Naive thymus-derived CD8-positive, alpha-beta T cell (primary cell): ENCODE measurements around the gene SPATA6. TPM values are rescaled to one million over a fixed set of nuclear protein-coding genes. Genes with fewer than 3 reads are reported as not detected.
"Not testable (repeated sequence)": the region's sequence is repeated elsewhere in the genome, so short reads cannot be mapped to it uniquely, and the experiment has no call there.

Experiments
- ATAC-seq, 2 donors: fragments of 150-1000 bp; cut with Tn5 transposase in 1 of 2; sonication (Bioruptor Pico), chemical (Tn5 transposase) in 1 of 2; 1 replicate in 1 of 2; 2 replicates in 1 of 2; pipeline ENCODE4 v1.10.0; 2021; ENCODE audit warnings: mild to moderate bottlenecking in 2 of 2, moderate library complexity in 2 of 2
- POLR2A ChIA-PET: fragments of 350-600 bp; sonication (Branson Sonifier 250); formaldehyde crosslinking; loops from one replicate; lab custom pipeline; 2021; ENCODE audit warnings: antibody characterized with exemption; lab: Charles Lee
- DNase-seq, 10 donors: peaks; one replicate each; pipeline versions ENCODE4 v3.0.0 to v3.0.0-alpha.2; 2020 to 2022
- H3K27ac Mint-ChIP-seq, 10 donors: one replicate each; pipeline ENCODE4 v1.8.0; 2020 to 2022; ENCODE audit warnings: mild to moderate bottlenecking in 10 of 10, mixed read lengths in 10 of 10, moderate library complexity in 4 of 10, inconsistent platforms in 1 of 10
- H3K27me3 Mint-ChIP-seq, 5 donors: one replicate each; pipeline ENCODE4 v1.8.0; 2021 to 2022; ENCODE audit warnings: mixed read lengths in 5 of 5
- H3K36me3 Mint-ChIP-seq, 3 donors: one replicate each; pipeline ENCODE4 v1.8.0; 2020 to 2022; ENCODE audit warnings: mixed read lengths in 3 of 3, mild to moderate bottlenecking in 2 of 3, inconsistent platforms in 1 of 3
- H3K4me1 Mint-ChIP-seq, 4 donors: one replicate each; pipeline ENCODE4 v1.8.0; 2021 to 2022; ENCODE audit warnings: mixed read lengths in 4 of 4
- H3K4me3 Mint-ChIP-seq, 10 donors: one replicate each; pipeline ENCODE4 v1.8.0; 2020 to 2022; ENCODE audit warnings: mild to moderate bottlenecking in 10 of 10, mixed read lengths in 10 of 10, moderate library complexity in 6 of 10, inconsistent platforms in 1 of 10
- H3K9me3 Mint-ChIP-seq, 9 donors: one replicate each; pipeline ENCODE4 v1.8.0; 2020 to 2022; ENCODE audit warnings: mixed read lengths in 9 of 9, mild to moderate bottlenecking in 3 of 9, inconsistent platforms in 1 of 9, moderate library complexity in 1 of 9
- polyA plus RNA-seq, 3 donors: library from polyadenylated mRNA; unstranded; fragments of 300-500 nt; fragmentation: Illumina TruSeq; gene quantifications; one replicate each; pipeline ENCODE4 v1.2.3, GENCODE V29; 2021
- total RNA-seq, 8 experiments: library from RNA in 2 of 8; stranded (reverse) in 2 of 8; gene quantifications; one replicate each; pipeline ENCODE4 v1.2.3 and lab custom pipeline; 2021 to 2026

Gene SPATA6
- total and polyA plus RNA-seq, 5 experiments from 2014 or later, result 0.95 to 8.3 (median 3.0) TPM

GRCh38 chr1:48442864-48443619 is 29.0 kb downstream of the SPATA6 start:
- H3K36me3 Mint-ChIP-seq, result peaks cover 3 to 23% (median 5%) of the 10 kb centered on the region in 3 donors
- no peaks in the 10 kb centered on the region for H3K4me1 Mint-ChIP-seq
- POLR2A ChIA-PET, result no interaction called here
- ATAC-seq (no peak), DNase-seq (no peak)
- H3K27me3 Mint-ChIP-seq, result no peaks in the 10 kb centered on the region
- H3K27ac Mint-ChIP-seq, result no peak overlapping the region
- peaks cover 3 to 14% (median 8%) of the 10 kb centered on the region in 9 donors for H3K9me3 Mint-ChIP-seq
- H3K4me3 Mint-ChIP-seq, result no peak overlapping the region

GRCh38 chr1:48440786-48441185 is 31.2 kb downstream of the SPATA6 start:
- POLR2A ChIA-PET, result interaction anchor here (0.6 kb wide), 1 partner anchor 84 kb away, joined by 4 read pairs; no protein-coding TSS in a partner anchor
- H3K27ac Mint-ChIP-seq, result not testable (repeated sequence)

GRCh38 chr1:48439380-48439779 is 32.6 kb downstream of the SPATA6 start:
- DNase-seq, result no peak
- Mint-ChIP-seq H3K36me3 (peaks cover 3 to 23% (median 5%) of the 10 kb centered on the region in 3 donors), H3K4me3 (no peak overlapping the region), H3K27ac (no peak overlapping the region), H3K9me3 (peaks cover 2 to 12% (median 9%) of the 10 kb centered on the region in 9 donors), H3K27me3 (no peaks in the 10 kb centered on the region), H3K4me1 (no peaks in the 10 kb centered on the region)
- ATAC-seq, result no peak
- POLR2A ChIA-PET, result no interaction called here

More at GRCh38 chr1:48440786-48441185, 31.2 kb downstream of the SPATA6 start:
- ATAC-seq, DNase-seq, H3K27me3 Mint-ChIP-seq, H3K4me3 Mint-ChIP-seq, H3K4me1 Mint-ChIP-seq: not testable (repeated sequence)
- Mint-ChIP-seq H3K36me3 (peaks cover 3 to 28% (median 5%) of the 10 kb centered on the region in 3 donors), H3K9me3 (peaks cover 3 to 14% (median 9%) of the 10 kb centered on the region in 9 donors)

DNA sequence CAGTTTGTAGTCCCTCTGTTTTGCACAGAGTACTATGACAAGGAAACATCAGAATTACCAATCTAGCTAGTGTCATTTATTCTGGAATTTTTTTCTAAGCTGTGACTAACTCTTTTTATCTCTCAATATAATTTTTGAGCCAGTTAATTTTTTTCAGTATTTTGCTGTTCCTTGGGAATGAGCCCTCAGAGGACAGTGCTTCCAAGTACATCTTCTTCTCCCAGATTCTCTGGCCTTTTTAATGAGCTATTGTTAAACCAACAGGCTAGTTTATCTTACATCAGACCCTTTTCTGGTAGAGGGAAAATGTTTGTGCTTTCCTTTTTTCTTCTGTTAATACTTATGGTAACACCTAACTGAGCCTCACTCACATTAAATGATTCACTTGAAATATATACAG is 34.6 kb downstream of the SPATA6 start:
- H3K27me3 Mint-ChIP-seq, H3K4me1 Mint-ChIP-seq, H3K27ac Mint-ChIP-seq, H3K9me3 Mint-ChIP-seq, DNase-seq, H3K4me3 Mint-ChIP-seq, POLR2A ChIA-PET, ATAC-seq: not testable (repeated sequence)
- peaks cover 0 to 12% (median 5%) of the 10 kb centered on the region in 3 donors for H3K36me3 Mint-ChIP-seq

DNA sequence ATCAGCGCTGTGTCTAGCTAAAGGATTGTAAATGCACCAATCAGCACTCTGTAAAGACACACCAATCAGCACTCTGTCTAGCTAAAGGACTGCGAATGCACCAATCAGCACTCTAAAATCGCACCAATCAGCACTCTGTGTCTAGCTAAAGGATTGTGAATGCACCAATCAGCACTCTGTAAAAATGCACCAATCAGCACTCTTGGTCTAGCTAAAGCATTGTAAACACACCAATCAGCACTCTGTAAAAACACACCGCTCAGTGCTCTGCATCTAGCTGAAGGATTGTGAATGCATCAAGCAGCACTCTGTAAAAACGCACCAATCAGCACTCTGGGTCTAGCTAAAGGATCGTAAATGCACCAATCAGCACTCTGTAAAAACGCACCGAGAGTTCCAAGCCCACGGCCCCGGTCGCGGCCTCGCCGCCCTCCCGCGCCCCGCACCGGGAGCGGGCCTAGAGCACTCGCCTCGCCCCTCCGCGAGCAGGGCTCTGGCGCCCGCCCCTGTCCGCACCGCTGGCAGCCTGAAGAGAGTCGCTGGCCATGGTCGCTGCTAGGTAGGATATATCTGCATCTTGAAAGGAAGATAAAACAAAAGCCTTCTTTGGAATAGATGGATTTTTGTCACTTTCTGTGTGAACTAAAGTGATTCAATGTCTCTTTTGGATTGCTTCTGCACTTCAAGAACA is 36.5 kb downstream of the SPATA6 start:
- H3K27me3 Mint-ChIP-seq, H3K4me3 Mint-ChIP-seq, POLR2A ChIA-PET, H3K4me1 Mint-ChIP-seq, DNase-seq: not testable (repeated sequence)
- peaks cover 0 to 17% (median under 1%) of the 10 kb centered on the region in 9 donors for H3K9me3 Mint-ChIP-seq
- H3K36me3 Mint-ChIP-seq, result peaks cover 0 to 19% (median 5%) of the 10 kb centered on the region in 3 donors
- peak in 1 of 2 donors; percentile 59 for ATAC-seq
- peak overlapping the region in 1 of 10 donors; percentile 67 for H3K27ac Mint-ChIP-seq

GRCh38 chr1:48430832-48431231 is 41.2 kb downstream of the SPATA6 start:
- peaks cover 0 to 2% (median 0%) of the 10 kb centered on the region in 5 donors for H3K27me3 Mint-ChIP-seq
- peaks cover 0 to 18% (median 0%) of the 10 kb centered on the region in 9 donors for H3K9me3 Mint-ChIP-seq
- POLR2A ChIA-PET, result no interaction called here
- no peaks in the 10 kb centered on the region for H3K4me1 Mint-ChIP-seq
- no peak overlapping the region for H3K27ac Mint-ChIP-seq
- no peak overlapping the region for H3K4me3 Mint-ChIP-seq
- DNase-seq (no peak), ATAC-seq (no peak)
- H3K36me3 Mint-ChIP-seq, result peaks cover 0 to 8% (median 2%) of the 10 kb centered on the region in 3 donors

DNA sequence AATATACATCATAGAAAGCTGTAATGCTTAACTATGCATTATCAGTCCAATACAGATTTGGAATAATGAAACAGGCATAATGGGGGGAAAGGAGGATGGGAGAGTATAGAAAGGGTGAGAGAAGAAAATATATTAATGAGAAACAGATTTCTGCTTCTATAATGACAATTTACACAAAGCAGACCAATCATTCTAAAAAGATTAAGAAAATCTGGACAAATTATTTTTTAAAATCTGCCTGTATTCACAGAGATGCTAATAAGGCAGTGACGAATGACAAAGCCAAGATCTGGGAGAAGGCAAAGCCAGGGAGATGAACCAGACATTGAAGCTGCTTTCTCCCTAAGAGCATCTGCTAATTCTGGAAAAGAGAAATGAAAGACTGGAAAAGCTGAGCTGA is 50.0 kb downstream of the SPATA6 start:
- ATAC-seq (no peak), DNase-seq (no peak)
- H3K4me3 Mint-ChIP-seq, result no peak overlapping the region
- no peaks in the 10 kb centered on the region for H3K9me3 Mint-ChIP-seq
- H3K4me1 Mint-ChIP-seq, result no peaks in the 10 kb centered on the region
- POLR2A ChIA-PET, result no interaction called here
- H3K27ac Mint-ChIP-seq, result no peak overlapping the region
- H3K27me3 Mint-ChIP-seq, result no peaks in the 10 kb centered on the region
- no peaks in the 10 kb centered on the region for H3K36me3 Mint-ChIP-seq

GRCh38 chr1:48418742-48419141 is 53.3 kb downstream of the SPATA6 start:
- POLR2A ChIA-PET, result no interaction called here
- Mint-ChIP-seq H3K4me1 (peaks cover 0 to 2% (median 0%) of the 10 kb centered on the region in 4 donors), H3K4me3 (no peak overlapping the region), H3K36me3 (peaks cover 0 to 3% (median 0%) of the 10 kb centered on the region in 3 donors), H3K27ac (peak overlapping the region in 1 of 10 donors; percentile 71), H3K9me3 (no peaks in the 10 kb centered on the region), H3K27me3 (peaks cover 0 to 4% (median 1%) of the 10 kb centered on the region in 5 donors)
- DNase-seq (no peak), ATAC-seq (no peak)

DNA sequence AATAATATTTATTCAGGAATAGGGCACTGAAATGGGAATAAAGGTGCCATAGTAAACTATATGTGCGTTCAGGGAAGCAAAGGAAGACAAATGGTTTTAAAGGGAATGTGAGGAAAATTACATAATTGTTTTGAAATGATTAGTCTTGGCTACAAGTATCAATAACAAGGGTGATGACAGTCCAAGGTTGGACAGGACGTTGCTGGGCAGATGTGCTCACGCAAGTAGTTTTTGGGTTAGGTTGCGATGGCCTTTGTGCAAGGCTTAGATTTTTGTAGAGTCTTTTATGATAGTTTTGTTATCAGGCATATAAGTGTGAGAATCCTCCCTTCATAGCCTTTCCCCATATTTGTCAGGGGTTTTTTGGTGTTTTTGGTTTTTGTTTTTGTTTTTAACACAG is 57.0 kb downstream of the SPATA6 start:
- ATAC-seq, result no peak

DNA sequence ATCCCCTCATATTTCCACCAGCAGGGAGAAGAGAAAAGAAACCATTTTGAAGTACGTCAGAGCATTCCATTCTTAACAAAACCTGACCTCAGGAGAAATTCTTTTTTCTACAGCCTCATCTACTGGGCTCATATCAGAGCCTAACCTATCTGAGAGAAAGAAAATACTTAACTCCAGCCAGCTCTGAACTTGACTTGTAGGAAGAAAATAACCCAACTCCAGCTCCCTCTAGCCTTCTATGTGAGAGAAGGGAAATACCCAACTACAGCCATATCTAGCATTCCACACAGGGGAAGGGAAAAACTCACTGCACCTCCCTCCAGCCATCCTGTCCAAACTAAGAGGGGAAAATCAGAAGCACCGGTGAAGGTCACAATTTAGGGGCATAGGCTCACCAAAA is 57.7 kb downstream of the SPATA6 start:
- Mint-ChIP-seq H3K27ac (no peak overlapping the region), H3K9me3 (no peaks in the 10 kb centered on the region), H3K27me3 (peaks cover 0 to 4% (median 2%) of the 10 kb centered on the region in 5 donors), H3K36me3 (peaks cover 2 to 5% (median 4%) of the 10 kb centered on the region in 3 donors), H3K4me1 (peaks cover 0 to 2% (median 0%) of the 10 kb centered on the region in 4 donors), H3K4me3 (no peak overlapping the region)
- no peak for ATAC-seq
- POLR2A ChIA-PET, result no interaction called here
- DNase-seq, result no peak

More for the DNA sequence above, 57.0 kb downstream of the SPATA6 start:
- no peak overlapping the region for H3K27ac Mint-ChIP-seq
- POLR2A ChIA-PET, result no interaction called here
- H3K36me3 Mint-ChIP-seq, result peaks cover 2 to 5% (median 4%) of the 10 kb centered on the region in 3 donors
- no peak for DNase-seq
- H3K4me3 Mint-ChIP-seq, result no peak overlapping the region
- no peaks in the 10 kb centered on the region for H3K9me3 Mint-ChIP-seq
- peaks cover 0 to 4% (median 2%) of the 10 kb centered on the region in 5 donors for H3K27me3 Mint-ChIP-seq
- peaks cover 0 to 2% (median 0%) of the 10 kb centered on the region in 4 donors for H3K4me1 Mint-ChIP-seq

GRCh38 chr1:48405940-48406339 is 66.1 kb downstream of the SPATA6 start:
- H3K9me3 Mint-ChIP-seq, result peaks cover 0 to 2% (median 0%) of the 10 kb centered on the region in 9 donors
- peaks cover 0 to 1% (median 0%) of the 10 kb centered on the region in 5 donors for H3K27me3 Mint-ChIP-seq
- DNase-seq (no peak), ATAC-seq (no peak)
- H3K36me3 Mint-ChIP-seq, result peaks cover 4 to 8% (median 6%) of the 10 kb centered on the region in 3 donors
- no peak overlapping the region for H3K4me3 Mint-ChIP-seq
- POLR2A ChIA-PET, result no interaction called here
- no peak overlapping the region for H3K27ac Mint-ChIP-seq
- H3K4me1 Mint-ChIP-seq, result no peaks in the 10 kb centered on the region

DNA sequence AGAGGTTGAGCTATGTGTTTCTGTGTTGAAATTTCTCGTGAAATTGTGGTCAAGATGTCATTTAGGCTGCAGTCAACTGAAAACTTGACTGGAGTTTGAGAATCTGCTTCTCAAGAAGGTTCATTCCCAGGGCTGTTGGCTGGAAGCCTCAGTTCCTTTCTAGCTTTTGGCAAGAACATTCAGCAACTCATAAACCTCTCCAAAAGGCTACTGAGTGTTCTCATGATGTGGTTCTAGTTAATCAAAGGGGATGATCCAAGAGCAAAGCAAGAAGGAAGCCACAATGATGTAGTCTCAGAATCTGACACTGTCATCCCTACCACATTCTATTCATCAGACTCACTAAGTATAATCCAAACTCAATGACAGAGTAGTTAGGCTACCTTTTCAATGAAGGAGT is 66.6 kb downstream of the SPATA6 start:
- no peak for ATAC-seq

DNA sequence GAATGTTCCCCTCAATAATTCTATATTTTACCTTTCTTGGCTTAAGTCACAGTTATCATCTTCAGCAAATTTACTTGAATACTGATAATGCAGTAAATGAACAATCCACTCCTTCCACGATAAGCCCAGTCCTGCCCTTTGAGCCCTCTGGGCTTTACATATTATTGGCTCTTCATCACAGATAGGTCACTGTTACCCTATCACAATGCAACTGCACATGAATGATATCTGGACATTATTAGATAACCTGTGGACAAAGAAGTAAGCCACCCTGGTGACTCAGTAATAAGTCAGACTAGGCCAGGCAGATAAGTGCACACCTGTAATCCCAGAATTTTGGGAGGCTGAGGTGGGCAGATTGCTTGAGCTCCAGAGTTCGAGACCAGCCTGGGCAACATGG is 69.4 kb downstream of the SPATA6 start:
- no peak overlapping the region for H3K4me3 Mint-ChIP-seq

More for the DNA sequence above, 66.6 kb downstream of the SPATA6 start:
- Mint-ChIP-seq H3K27me3 (no peaks in the 10 kb centered on the region), H3K4me3 (no peak overlapping the region), H3K9me3 (peaks cover 0 to 2% (median 0%) of the 10 kb centered on the region in 9 donors), H3K36me3 (peaks cover 2 to 7% (median 4%) of the 10 kb centered on the region in 3 donors), H3K27ac (no peak overlapping the region), H3K4me1 (no peaks in the 10 kb centered on the region)
- POLR2A ChIA-PET, result no interaction called here
- DNase-seq, result no peak

More for the DNA sequence above, 69.4 kb downstream of the SPATA6 start:
- Mint-ChIP-seq H3K4me1 (no peaks in the 10 kb centered on the region), H3K27ac (no peak overlapping the region), H3K27me3 (no peaks in the 10 kb centered on the region), H3K9me3 (no peaks in the 10 kb centered on the region), H3K36me3 (peaks cover 0 to 4% (median 0%) of the 10 kb centered on the region in 3 donors)
- POLR2A ChIA-PET, result no interaction called here
- no peak for DNase-seq
- ATAC-seq, result no peak
